B cell (primary cell): Measurements from ENCODE around the gene NUDT9.

Source experiments
- EZH2 ChIP-seq: IDR thresholded peaks from 2 replicates; pipeline ENCODE4 v1.6.1; 2012; ENCODE audit warnings: borderline replicate concordance, low read depth, mild to moderate bottlenecking, moderate library complexity, low read length; ENCODE audit not compliant: insufficient read depth, poor library complexity, severe bottlenecking
- TF ChIP-seq, protein P1 (sequence below): fragments of 200-600 bp; IDR thresholded peaks from one replicate; pipeline ENCODE4 v1.8.0; 2022; ENCODE audit warnings: antibody characterized with exemption, mild to moderate bottlenecking

DNA sequence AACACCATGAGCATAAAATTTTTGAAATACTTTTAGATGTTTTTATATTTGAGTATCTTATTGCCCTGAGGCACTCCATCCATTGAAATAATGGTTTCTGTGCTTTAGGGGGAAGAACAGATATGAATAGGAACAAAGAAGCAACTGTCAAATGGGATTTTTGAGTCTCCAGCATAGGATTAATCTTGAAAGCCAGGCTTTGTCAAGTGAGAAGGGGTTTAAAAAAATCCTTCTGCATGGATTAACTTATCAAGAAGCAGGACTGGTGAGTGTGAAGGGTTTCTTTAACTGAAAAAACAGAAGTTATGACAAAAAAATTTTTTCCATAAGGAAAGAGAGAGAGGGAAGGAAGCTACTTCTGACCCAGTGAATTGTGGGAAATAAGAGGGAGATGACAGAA, 7.6 kb upstream of the NUDT9 start:
- TF ChIP-seq, protein P1, sequence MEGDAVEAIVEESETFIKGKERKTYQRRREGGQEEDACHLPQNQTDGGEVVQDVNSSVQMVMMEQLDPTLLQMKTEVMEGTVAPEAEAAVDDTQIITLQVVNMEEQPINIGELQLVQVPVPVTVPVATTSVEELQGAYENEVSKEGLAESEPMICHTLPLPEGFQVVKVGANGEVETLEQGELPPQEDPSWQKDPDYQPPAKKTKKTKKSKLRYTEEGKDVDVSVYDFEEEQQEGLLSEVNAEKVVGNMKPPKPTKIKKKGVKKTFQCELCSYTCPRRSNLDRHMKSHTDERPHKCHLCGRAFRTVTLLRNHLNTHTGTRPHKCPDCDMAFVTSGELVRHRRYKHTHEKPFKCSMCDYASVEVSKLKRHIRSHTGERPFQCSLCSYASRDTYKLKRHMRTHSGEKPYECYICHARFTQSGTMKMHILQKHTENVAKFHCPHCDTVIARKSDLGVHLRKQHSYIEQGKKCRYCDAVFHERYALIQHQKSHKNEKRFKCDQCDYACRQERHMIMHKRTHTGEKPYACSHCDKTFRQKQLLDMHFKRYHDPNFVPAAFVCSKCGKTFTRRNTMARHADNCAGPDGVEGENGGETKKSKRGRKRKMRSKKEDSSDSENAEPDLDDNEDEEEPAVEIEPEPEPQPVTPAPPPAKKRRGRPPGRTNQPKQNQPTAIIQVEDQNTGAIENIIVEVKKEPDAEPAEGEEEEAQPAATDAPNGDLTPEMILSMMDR: no peak
- TF ChIP-seq EZH2: no peak
